MCF 10A (cell line): ENCODE data around the gene HAT1. TPM values are rescaled to one million over a fixed set of nuclear protein-coding genes. Genes with fewer than 3 reads are reported as not detected.

Experiments
- BruUV-seq: library from RNA; stranded (reverse); fragments of 400-500 nt; replicated peaks from 2 replicates; lab custom pipeline; 2021; lab: Mats Ljungman, UMichigan
- CTCF ChIA-PET: fragments of 300-600 bp; sonication (Branson Sonifier 250); formaldehyde crosslinking; extraction: SDS; loops from one replicate; lab custom pipeline; 2021; ENCODE audit warnings: antibody characterized with exemption, inconsistent platforms; lab: Yijun Ruan, JAX
- POLR2A ChIA-PET: fragments of 300-600, 350-650 bp; sonication (Branson Sonifier 250); formaldehyde crosslinking; extraction: SDS; loops from one replicate; lab custom pipeline; 2020; ENCODE audit warnings: antibody characterized with exemption, inconsistent platforms; lab: Yijun Ruan, JAX
- DNase-seq: peaks from one replicate; pipeline ENCODE4 v3.0.0-alpha.2; 2018; ENCODE audit not compliant: unreplicated experiment
- H3K27ac Mint-ChIP-seq: one replicate; pipeline ENCODE4 v1.8.0; 2022; ENCODE audit warnings: mild to moderate bottlenecking, low read depth, mixed read lengths; ENCODE audit not compliant: unreplicated experiment
- H3K27me3 Mint-ChIP-seq: one replicate; pipeline ENCODE4 v1.8.0; 2022; ENCODE audit warnings: mixed read lengths; ENCODE audit not compliant: insufficient read depth, unreplicated experiment
- H3K36me3 Mint-ChIP-seq: one replicate; pipeline ENCODE4 v1.8.0; 2022; ENCODE audit warnings: mild to moderate bottlenecking, moderate library complexity, mixed read lengths; ENCODE audit not compliant: insufficient read depth, unreplicated experiment
- H3K4me1 Mint-ChIP-seq: one replicate; pipeline ENCODE4 v1.8.0; 2022; ENCODE audit warnings: mixed read lengths; ENCODE audit not compliant: insufficient read depth, unreplicated experiment
- H3K4me3 Mint-ChIP-seq: one replicate; pipeline ENCODE4 v1.8.0; 2022; ENCODE audit warnings: mild to moderate bottlenecking, moderate library complexity, mixed read lengths; ENCODE audit not compliant: unreplicated experiment
- H3K9me3 Mint-ChIP-seq: one replicate; pipeline ENCODE4 v1.8.0; 2022; ENCODE audit warnings: mixed read lengths; ENCODE audit not compliant: unreplicated experiment
- CTCF ChIP-seq: fragments of 200-600 bp; IDR thresholded peaks from one replicate; pipeline ENCODE4 v1.8.0; 2022; ENCODE audit warnings: antibody characterized with exemption, mild to moderate bottlenecking; ENCODE audit not compliant: unreplicated experiment
- intact Hi-C: fragments of 100-400 bp; cut with micrococcal nuclease; formaldehyde crosslinking; loops from 2 replicates; pipeline ENCODE4 v1.14.1; 2022
- total RNA-seq: library from RNA; stranded (reverse); gene quantifications from 2 replicates; pipeline ENCODE4 v1.2.3, GENCODE V29; 2022

The HAT1 gene
- total RNA-seq, 1 experiment from 2014 or later, result 40.7 TPM

GRCh38 chr2:171902840-171903420 lies 19.3 kb upstream of the HAT1 start:
- Mint-ChIP-seq H3K27me3 (peaks cover 10% of the 10 kb centered on the region), H3K9me3 (no peaks in the 10 kb centered on the region), H3K27ac (no peak overlapping the region), H3K4me1 (peaks cover 2% of the 10 kb centered on the region), H3K4me3 (no peak overlapping the region), H3K36me3 (no peaks in the 10 kb centered on the region)
- ChIA-PET CTCF (no interaction called here), POLR2A (no interaction called here)
- intact Hi-C loops, result no loop called here
- BruUV-seq, result no TSS peak
- no peak for TF ChIP-seq CTCF
- DNase-seq, result no peak

GRCh38 chr2:171908235-171908634 lies 14.0 kb upstream of the HAT1 start:
- DNase-seq, result no peak
- Mint-ChIP-seq H3K4me3 (no peak overlapping the region), H3K9me3 (no peaks in the 10 kb centered on the region), H3K27me3 (peaks cover 10% of the 10 kb centered on the region), H3K36me3 (no peaks in the 10 kb centered on the region), H3K27ac (no peak overlapping the region), H3K4me1 (no peaks in the 10 kb centered on the region)
- ChIA-PET POLR2A (interaction anchor here (1.2 kb wide), 1 partner anchor 10 kb away, joined by 3 read pairs; no protein-coding TSS in a partner anchor), CTCF (no interaction called here)
- intact Hi-C loops, result no loop called here
- BruUV-seq, result no TSS peak
- TF ChIP-seq CTCF, result no peak

GRCh38 chr2:171909266-171909665 lies 13.0 kb upstream of the HAT1 start:
- intact Hi-C loops, result no loop called here
- DNase-seq, result no peak
- Mint-ChIP-seq H3K9me3 (no peaks in the 10 kb centered on the region), H3K36me3 (no peaks in the 10 kb centered on the region), H3K27me3 (peaks cover 10% of the 10 kb centered on the region), H3K4me1 (no peaks in the 10 kb centered on the region), H3K4me3 (no peak overlapping the region), H3K27ac (no peak overlapping the region)
- POLR2A ChIA-PET, result interaction anchor here (1.2 kb wide), 1 partner anchor 11 kb away, joined by 3 read pairs; no protein-coding TSS in a partner anchor
- CTCF ChIA-PET, result no interaction called here
- BruUV-seq, result no TSS peak
- TF ChIP-seq CTCF, result no peak

GRCh38 chr2:171910494-171910893 lies 11.8 kb upstream of the HAT1 start:
- Mint-ChIP-seq H3K36me3 (no peaks in the 10 kb centered on the region), H3K27ac (no peak overlapping the region), H3K9me3 (no peaks in the 10 kb centered on the region), H3K4me3 (no peak overlapping the region), H3K4me1 (no peaks in the 10 kb centered on the region), H3K27me3 (no peaks in the 10 kb centered on the region)
- no TSS peak for BruUV-seq
- intact Hi-C loops, result no loop called here
- no peak for TF ChIP-seq CTCF
- CTCF ChIA-PET, result interaction anchor here (0.6 kb wide), 1 partner anchor 50 kb away, joined by 3 read pairs; no protein-coding TSS in a partner anchor
- POLR2A ChIA-PET, result interaction anchor here (1.0 to 2.4 kb wide), 2 partner anchors 12 to 17 kb away, joined by 3 to 5 read pairs; partner anchors contain the start of gene HAT1
- DNase-seq, result no peak
